GM06990 (cell line): ENCODE data around the gene MIF.

ENCODE experiments used
- DNase-seq: peaks from one replicate; pipeline ENCODE4 v3.0.0-alpha.2; 2011; ENCODE audit not compliant: insufficient read length; ENCODE audit errors: extremely low read depth
- H3K27me3 ChIP-seq: replicated peaks from 2 replicates; pipeline ENCODE4 v1.6.0; 2011; ENCODE audit warnings: low read length; ENCODE audit not compliant: control insufficient read depth, insufficient read depth
- H3K36me3 ChIP-seq: 2 replicates; pipeline ENCODE4 v1.5.1; 2011; ENCODE audit warnings: low read length; ENCODE audit not compliant: control insufficient read depth, insufficient read depth
- H3K4me3 ChIP-seq: replicated peaks from 2 replicates; pipeline ENCODE4 v1.5.1; 2011; ENCODE audit warnings: low read depth, mild to moderate bottlenecking, control low read depth, low read length
- TF ChIP-seq, protein P1 (sequence below): IDR thresholded peaks from 2 replicates; pipeline ENCODE4 v1.5.1; 2011; ENCODE audit warnings: low read length, control low read depth, mild to moderate bottlenecking, inconsistent platforms; ENCODE audit not compliant: insufficient read depth, poor library complexity, severe bottlenecking

Gene MIF

DNA sequence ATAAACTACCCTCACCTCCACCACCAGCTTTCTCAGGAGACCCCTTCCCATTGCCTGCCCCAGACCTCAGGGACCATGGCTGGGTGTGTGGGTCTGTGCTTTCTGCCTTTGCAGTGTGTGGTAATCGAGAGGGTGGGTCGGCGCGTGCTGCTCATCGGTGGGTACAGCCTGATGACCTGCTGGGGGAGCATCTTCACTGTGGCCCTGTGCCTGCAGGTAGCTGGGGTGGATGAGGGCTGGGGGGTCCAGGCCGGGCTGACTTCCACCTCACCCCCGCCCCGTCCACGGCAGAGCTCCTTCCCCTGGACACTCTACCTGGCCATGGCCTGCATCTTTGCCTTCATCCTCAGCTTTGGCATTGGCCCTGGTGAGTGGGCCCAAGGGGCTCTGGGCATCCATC, 10.5 kb upstream of the MIF start:
- Histone ChIP-seq H3K4me3 (no peak overlapping the region), H3K27me3 (no peaks in the 10 kb centered on the region), H3K36me3 (peaks cover 3% of the 10 kb centered on the region)
- no peak for DNase-seq
- TF ChIP-seq, protein P1, sequence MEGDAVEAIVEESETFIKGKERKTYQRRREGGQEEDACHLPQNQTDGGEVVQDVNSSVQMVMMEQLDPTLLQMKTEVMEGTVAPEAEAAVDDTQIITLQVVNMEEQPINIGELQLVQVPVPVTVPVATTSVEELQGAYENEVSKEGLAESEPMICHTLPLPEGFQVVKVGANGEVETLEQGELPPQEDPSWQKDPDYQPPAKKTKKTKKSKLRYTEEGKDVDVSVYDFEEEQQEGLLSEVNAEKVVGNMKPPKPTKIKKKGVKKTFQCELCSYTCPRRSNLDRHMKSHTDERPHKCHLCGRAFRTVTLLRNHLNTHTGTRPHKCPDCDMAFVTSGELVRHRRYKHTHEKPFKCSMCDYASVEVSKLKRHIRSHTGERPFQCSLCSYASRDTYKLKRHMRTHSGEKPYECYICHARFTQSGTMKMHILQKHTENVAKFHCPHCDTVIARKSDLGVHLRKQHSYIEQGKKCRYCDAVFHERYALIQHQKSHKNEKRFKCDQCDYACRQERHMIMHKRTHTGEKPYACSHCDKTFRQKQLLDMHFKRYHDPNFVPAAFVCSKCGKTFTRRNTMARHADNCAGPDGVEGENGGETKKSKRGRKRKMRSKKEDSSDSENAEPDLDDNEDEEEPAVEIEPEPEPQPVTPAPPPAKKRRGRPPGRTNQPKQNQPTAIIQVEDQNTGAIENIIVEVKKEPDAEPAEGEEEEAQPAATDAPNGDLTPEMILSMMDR, result no peak

- H3K36me3 ChIP-seq, result peaks cover 3% of the 10 kb centered on the region
- DNase-seq, result no peak
- H3K4me3 ChIP-seq, result no peak overlapping the region
- TF ChIP-seq, protein P1, result no peak
- no peaks in the 10 kb centered on the region for H3K27me3 ChIP-seq
Observed at GRCh38 chr22:23884140-23884539, 10.0 kb upstream of the MIF start.

DNA sequence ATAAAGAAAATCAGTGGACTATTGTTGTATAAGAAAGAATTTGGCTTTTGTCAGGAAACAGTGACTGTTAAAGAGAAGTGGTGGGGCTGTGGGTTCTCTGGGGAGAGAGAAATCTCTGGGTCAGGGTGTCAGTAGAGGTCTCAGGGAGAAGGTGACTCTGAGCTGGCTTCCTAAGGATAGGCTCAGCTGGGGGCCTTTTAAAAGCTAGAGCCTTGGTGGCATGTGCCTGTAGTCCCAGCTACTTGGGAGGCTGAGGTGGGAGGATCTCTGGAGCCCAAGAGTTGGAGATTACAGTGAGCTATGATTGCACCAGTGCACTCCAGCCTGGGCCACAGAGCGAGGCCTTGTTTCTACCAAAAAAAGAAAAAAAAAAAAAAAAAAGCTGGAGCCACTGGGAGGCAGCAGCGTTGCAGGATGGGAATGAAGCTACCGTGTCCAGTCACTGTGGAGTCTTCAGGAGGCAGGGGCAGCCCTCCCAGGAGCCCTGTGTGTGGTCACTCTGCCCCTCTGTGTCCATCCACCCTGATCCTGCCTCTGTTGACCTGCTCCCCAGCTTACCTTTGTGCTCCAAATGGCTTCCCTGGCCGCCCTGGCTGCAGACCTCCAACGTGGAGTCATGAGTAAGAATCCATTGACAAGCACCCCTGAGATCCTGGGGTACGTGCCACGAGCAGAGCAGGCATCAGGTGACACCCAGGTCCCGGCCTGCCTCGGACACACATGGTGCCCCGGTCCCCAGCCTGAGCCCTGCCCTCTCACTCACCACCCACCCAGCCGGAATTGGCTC, 5.4 kb upstream of the MIF start:
- Histone ChIP-seq H3K27me3 (no peaks in the 10 kb centered on the region), H3K4me3 (no peak overlapping the region), H3K36me3 (no peaks in the 10 kb centered on the region; the same call in 1 of the 2 replicates)
- TF ChIP-seq, protein P1, result no peak
- DNase-seq, result no peak

GRCh38 chr22:23889620-23890019, 4.6 kb upstream of the MIF start:
- DNase-seq, result no peak
- H3K36me3 ChIP-seq, result no peaks in the 10 kb centered on the region; the same call in 1 of the 2 replicates

DNA sequence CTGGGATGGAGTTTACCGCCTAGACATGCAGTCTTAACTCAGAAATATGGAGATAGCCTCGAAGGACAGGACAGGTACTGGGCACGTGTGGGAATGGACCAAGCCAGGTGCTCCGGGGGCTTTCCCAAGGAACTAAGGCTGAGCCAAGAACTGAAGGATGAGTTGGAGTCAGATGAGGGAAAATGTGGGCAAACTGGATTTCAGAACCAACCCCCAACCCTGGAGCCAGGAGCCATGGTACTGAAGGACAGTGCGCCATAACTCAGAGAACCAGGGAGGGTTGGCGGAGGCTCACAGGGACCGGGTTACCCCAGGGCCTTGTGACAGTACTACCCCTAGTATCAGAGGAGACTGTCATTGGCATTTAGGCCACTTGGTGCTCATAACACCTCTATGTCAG, 2.5 kb upstream of the MIF start:
- TF ChIP-seq, protein P1, result no peak
- Histone ChIP-seq H3K27me3 (no peaks in the 10 kb centered on the region), H3K36me3 (peaks cover 6% of the 10 kb centered on the region), H3K4me3 (no peak overlapping the region)
- no peak for DNase-seq

More at GRCh38 chr22:23889620-23890019, 4.6 kb upstream of the MIF start:
- no peak overlapping the region for H3K4me3 ChIP-seq
- H3K27me3 ChIP-seq, result no peaks in the 10 kb centered on the region
- TF ChIP-seq, protein P1, result no peak
